ENCODE measurements around the gene CMSS1. TPM values are rescaled to one million over a fixed set of nuclear protein-coding genes. Genes with fewer than 3 reads are reported as not detected.
A peak's percentile ranks its signal among the peaks of the same experiment; 100 is the strongest.

The CMSS1 gene
- polyA plus RNA-seq, 2 of the 4 experiments (the other 2 are of a cell fraction) = 61.1 to 62.9 TPM

GRCh38 chr3:99921986-99922385 is 104.3 kb downstream of the CMSS1 start (continued):
- no peak for TF ChIP-seq USF2 (IDR thresholded peaks at IDR 0.05)
- TF ChIP-seq RAD21 (conservative IDR thresholded peaks at IDR 0.05 in 1 of 2, IDR thresholded peaks at IDR 0.05 in 1 of 2) = no peak
- TF ChIP-seq ZNF302 (CRISPR knock-in tag; IDR thresholded peaks at IDR 0.05) = no peak
- no peak for TF ChIP-seq GATA3 (IDR thresholded peaks at IDR 0.05; ENCODE audit: borderline replicate concordance)
- no peak for TF ChIP-seq TP53 (CRISPR knock-in tag; IDR thresholded peaks at IDR 0.05)
- TF ChIP-seq CEBPB (IDR thresholded peaks at IDR 0.05) = no peak

DNA sequence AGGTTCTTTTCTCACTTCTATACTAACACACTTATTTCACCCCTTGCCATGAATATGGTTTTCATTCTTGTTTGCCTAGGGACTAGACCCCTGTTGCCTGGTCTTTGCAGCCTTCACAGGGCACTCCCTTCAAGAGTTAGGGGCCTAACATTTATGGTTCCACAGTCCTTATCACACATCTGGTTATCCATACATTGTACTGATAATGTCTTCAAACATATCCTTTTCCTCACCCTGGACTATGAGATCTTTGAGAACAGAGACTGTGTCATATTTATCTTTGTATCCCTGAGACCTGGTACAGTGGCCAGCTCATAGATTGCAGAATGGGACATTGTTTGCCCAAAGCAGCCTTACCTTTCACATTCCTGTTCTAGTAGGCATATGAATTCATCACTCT is 106.2 kb downstream of the CMSS1 start:
- DNase-seq (ENCODE audit: low read depth in 1 of 2, low spot score in 1 of 2) (no peak), ATAC-seq (no peak), FAIRE-seq (no peak)
- POLR2A ChIA-PET = no interaction called here
- Histone ChIP-seq H3K9me3 (no peaks in the 10 kb centered on the region), H3K4me3 (no peak overlapping the region), H3K27ac (no peak overlapping the region), H3K4me1 (peaks cover 26% of the 10 kb centered on the region), H3K4me2 (no peak overlapping the region)
- TF ChIP-seq CHD4 (IDR thresholded peaks at IDR 0.05; ENCODE audit: borderline replicate concordance) = no peak
- no peak for TF ChIP-seq HDAC2 (IDR thresholded peaks at IDR 0.05)
- TF ChIP-seq, protein P1, sequence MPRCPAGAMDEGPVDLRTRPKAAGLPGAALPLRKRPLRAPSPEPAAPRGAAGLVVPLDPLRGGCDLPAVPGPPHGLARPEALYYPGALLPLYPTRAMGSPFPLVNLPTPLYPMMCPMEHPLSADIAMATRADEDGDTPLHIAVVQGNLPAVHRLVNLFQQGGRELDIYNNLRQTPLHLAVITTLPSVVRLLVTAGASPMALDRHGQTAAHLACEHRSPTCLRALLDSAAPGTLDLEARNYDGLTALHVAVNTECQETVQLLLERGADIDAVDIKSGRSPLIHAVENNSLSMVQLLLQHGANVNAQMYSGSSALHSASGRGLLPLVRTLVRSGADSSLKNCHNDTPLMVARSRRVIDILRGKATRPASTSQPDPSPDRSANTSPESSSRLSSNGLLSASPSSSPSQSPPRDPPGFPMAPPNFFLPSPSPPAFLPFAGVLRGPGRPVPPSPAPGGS (IDR thresholded peaks at IDR 0.05) = no peak
- no peak for TF ChIP-seq ZFP36 (IDR thresholded peaks at IDR 0.05; ENCODE audit: borderline replicate concordance, partially characterized antibody)
- no peak for TF ChIP-seq FOXS1 (CRISPR knock-in tag; IDR thresholded peaks at IDR 0.05)
- TF ChIP-seq NR3C1 (IDR thresholded peaks at IDR 0.05) = no peak
- no peak for TF ChIP-seq SMC3 (IDR thresholded peaks at IDR 0.05)
- CTCF ChIA-PET = interaction anchor here (0.9 to 1.2 kb wide), 3 partner anchors 10 to 81 kb away, joined by 3 to 4 read pairs (median 3); no protein-coding TSS in a partner anchor

DNA sequence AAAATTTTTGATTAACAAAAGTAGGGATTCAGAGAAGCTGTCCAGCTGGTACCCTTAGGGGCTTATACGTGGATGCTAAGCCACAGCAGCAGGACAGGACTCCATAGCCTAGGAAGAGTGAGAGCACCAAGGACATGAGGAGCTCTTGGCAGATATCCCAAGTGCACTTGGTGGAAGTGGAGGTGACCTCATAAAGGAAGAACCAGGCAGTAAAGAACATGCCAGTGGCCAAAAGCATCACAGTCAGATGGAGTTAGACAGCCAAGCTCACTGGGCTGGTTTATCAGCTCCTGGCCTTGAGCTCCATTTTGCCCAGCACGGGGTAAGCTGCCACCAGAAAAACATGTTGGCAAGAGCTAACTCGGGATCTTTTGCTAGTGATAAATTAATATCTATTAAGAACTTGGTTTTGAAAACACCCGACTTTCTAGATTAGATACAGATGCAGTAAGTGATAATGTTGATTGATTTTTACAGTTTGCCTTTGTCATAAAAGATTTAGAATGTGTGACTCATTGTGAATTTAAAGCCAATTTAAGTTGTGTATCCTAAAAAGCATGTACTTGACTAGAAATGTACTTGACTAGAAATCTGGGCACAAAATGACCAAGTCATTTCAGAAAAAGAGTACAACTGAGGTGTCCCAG is 108.0 kb downstream of the CMSS1 start:
- H3K9me3 ChIP-seq = no peaks in the 10 kb centered on the region
- no peak overlapping the region for H3K4me2 ChIP-seq
- peaks cover 16% of the 10 kb centered on the region for H3K4me1 ChIP-seq
- FAIRE-seq (no peak), DNase-seq (ENCODE audit: low read depth in 1 of 2, low spot score in 1 of 2) (peak in 1 of 2 experiments; percentile 30), ATAC-seq (peak; percentile 21 to 47; a peak in 2 of 6 replicates)
- no peak overlapping the region for H3K27ac ChIP-seq
- H3K4me3 ChIP-seq = no peak overlapping the region
- 66% methylated on average over 4 of the region's 4 CpGs for WGBS (ENCODE audit: missing lambda C conversion rate)
- POLR2A ChIA-PET = no interaction called here
- TF ChIP-seq, protein P2, sequence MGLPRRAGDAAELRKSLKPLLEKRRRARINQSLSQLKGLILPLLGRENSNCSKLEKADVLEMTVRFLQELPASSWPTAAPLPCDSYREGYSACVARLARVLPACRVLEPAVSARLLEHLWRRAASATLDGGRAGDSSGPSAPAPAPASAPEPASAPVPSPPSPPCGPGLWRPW (IDR thresholded peaks at IDR 0.05) = no peak
- no peak for TF ChIP-seq REST (IDR thresholded peaks at IDR 0.05)
- no peak for TF ChIP-seq HOXB5 (CRISPR knock-in tag; IDR thresholded peaks at IDR 0.05)
- no peak for TF ChIP-seq E2F6 (IDR thresholded peaks at IDR 0.05; ENCODE audit: borderline replicate concordance, low read depth)
- no peak for TF ChIP-seq HOXB13 (CRISPR knock-in tag; IDR thresholded peaks at IDR 0.05; ENCODE audit: low read depth)
- TF ChIP-seq JUNB (IDR thresholded peaks at IDR 0.05) = no peak
- TF ChIP-seq, protein P3, sequence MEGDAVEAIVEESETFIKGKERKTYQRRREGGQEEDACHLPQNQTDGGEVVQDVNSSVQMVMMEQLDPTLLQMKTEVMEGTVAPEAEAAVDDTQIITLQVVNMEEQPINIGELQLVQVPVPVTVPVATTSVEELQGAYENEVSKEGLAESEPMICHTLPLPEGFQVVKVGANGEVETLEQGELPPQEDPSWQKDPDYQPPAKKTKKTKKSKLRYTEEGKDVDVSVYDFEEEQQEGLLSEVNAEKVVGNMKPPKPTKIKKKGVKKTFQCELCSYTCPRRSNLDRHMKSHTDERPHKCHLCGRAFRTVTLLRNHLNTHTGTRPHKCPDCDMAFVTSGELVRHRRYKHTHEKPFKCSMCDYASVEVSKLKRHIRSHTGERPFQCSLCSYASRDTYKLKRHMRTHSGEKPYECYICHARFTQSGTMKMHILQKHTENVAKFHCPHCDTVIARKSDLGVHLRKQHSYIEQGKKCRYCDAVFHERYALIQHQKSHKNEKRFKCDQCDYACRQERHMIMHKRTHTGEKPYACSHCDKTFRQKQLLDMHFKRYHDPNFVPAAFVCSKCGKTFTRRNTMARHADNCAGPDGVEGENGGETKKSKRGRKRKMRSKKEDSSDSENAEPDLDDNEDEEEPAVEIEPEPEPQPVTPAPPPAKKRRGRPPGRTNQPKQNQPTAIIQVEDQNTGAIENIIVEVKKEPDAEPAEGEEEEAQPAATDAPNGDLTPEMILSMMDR (IDR thresholded peaks at IDR 0.05) = no peak
- no peak for TF ChIP-seq RAD21 (conservative IDR thresholded peaks at IDR 0.05 in 1 of 2, IDR thresholded peaks at IDR 0.05 in 1 of 2)
- CTCF ChIA-PET = interaction anchor here (0.9 to 1.8 kb wide), 4 partner anchors 10 to 16 kb away, joined by 3 to 4 read pairs (median 4); no protein-coding TSS in a partner anchor

All from A549 (cell line).